HEK293 (cell line): ENCODE measurements around the gene HDAC7.

Experiments used
- CTCF ChIA-PET: fragments of 350-600 bp; formaldehyde crosslinking; extraction: SDS; loops from one replicate; lab custom pipeline; 2021; ENCODE audit warnings: antibody characterized with exemption; lab: Yijun Ruan, JAX
- POLR2A ChIA-PET: fragments of 300-600 bp; formaldehyde crosslinking; extraction: SDS; loops from one replicate; lab custom pipeline; 2020; ENCODE audit warnings: antibody characterized with exemption, inconsistent platforms; lab: Yijun Ruan, JAX
- H3K27ac ChIP-seq: fragments of 200-500 bp; sonication (Bioruptor generic); 2 replicates; pipeline ENCODE4 v1.5.1; 2014; ENCODE audit warnings: low read depth, low read length, control low read depth, inconsistent platforms; ENCODE audit errors: extremely low read depth
- H3K36me3 ChIP-seq, 2 experiments: fragments of 200-500 bp in 1 of 2; sonication (Bioruptor generic) in 1 of 2; 1 replicate in 1 of 2; 2 replicates in 1 of 2; pipeline ENCODE4 v1.5.1; 2014 to 2017; ENCODE audit warnings: inconsistent platforms in 2 of 2, low read length in 2 of 2; ENCODE audit not compliant: control insufficient read depth in 2 of 2, insufficient read depth in 1 of 2
- H3K4me1 ChIP-seq: fragments of 200-500 bp; sonication (Bioruptor generic); 2 replicates; pipeline ENCODE4 v1.5.1; 2014; ENCODE audit warnings: mild to moderate bottlenecking, low read length, inconsistent platforms; ENCODE audit not compliant: control insufficient read depth, insufficient read depth
- H3K4me3 ChIP-seq: 2 replicates; pipeline ENCODE4 v1.5.1; 2011; ENCODE audit warnings: low read depth, mild to moderate bottlenecking, control low read depth, low read length, moderate library complexity
- H3K9me3 ChIP-seq: fragments of 200-500 bp; sonication (Bioruptor generic); 2 replicates; pipeline ENCODE4 v1.5.1; 2014; ENCODE audit warnings: low read depth, low read length, inconsistent platforms; ENCODE audit not compliant: control insufficient read depth, insufficient read depth
- EGR2 ChIP-seq: fragments of 450-650 bp; formaldehyde crosslinking; IDR thresholded peaks from 2 replicates; pipeline ENCODE4 v1.5.1; 2016; ENCODE audit warnings: low read depth, missing biosample characterization, missing genetic modification characterization
- GLIS1 ChIP-seq: fragments of 450-650 bp; formaldehyde crosslinking; IDR thresholded peaks from 2 replicates; pipeline ENCODE4 v1.5.1; 2016; ENCODE audit warnings: missing biosample characterization, missing genetic modification characterization
- GLIS2 ChIP-seq: fragments of 450-650 bp; formaldehyde crosslinking; IDR thresholded peaks from 2 replicates; pipeline ENCODE4 v1.5.1; 2016; ENCODE audit warnings: missing biosample characterization, missing genetic modification characterization
- HOXD13 ChIP-seq: sonication (generic); formaldehyde crosslinking; IDR thresholded peaks from 2 replicates; pipeline ENCODE4 v1.8.0; 2022; ENCODE audit warnings: missing genetic modification reagents, borderline replicate concordance
- KLF9 ChIP-seq: fragments of 450-650 bp; formaldehyde crosslinking; IDR thresholded peaks from 2 replicates; pipeline ENCODE4 v1.5.1; 2016; ENCODE audit warnings: missing biosample characterization, missing genetic modification characterization, low read depth
- SP7 ChIP-seq: fragments of 450-650 bp; formaldehyde crosslinking; IDR thresholded peaks from 2 replicates; pipeline ENCODE4 v1.5.1; 2016; ENCODE audit warnings: missing biosample characterization, missing genetic modification characterization
- ZFHX2 ChIP-seq: fragments of 450-650 bp; formaldehyde crosslinking; conservative IDR thresholded peaks from 2 replicates; pipeline ENCODE4 v1.5.1; 2016; ENCODE audit warnings: missing biosample characterization, missing genetic modification characterization
- ZFP3 ChIP-seq: fragments of 450-650 bp; formaldehyde crosslinking; IDR thresholded peaks from 2 replicates; pipeline ENCODE4 v1.5.1; 2016; ENCODE audit warnings: low read depth, missing biosample characterization, missing genetic modification characterization
- ZFP41 ChIP-seq: fragments of 450-650 bp; formaldehyde crosslinking; IDR thresholded peaks from 2 replicates; pipeline ENCODE4 v1.5.1; 2016; ENCODE audit warnings: missing biosample characterization, missing genetic modification characterization, borderline replicate concordance
- ZNF266 ChIP-seq: fragments of 450-650 bp; formaldehyde crosslinking; IDR thresholded peaks from 2 replicates; pipeline ENCODE4 v1.5.1; 2016; ENCODE audit warnings: missing biosample characterization, missing genetic modification characterization, low read depth
- ZNF350 ChIP-seq: fragments of 450-650 bp; formaldehyde crosslinking; IDR thresholded peaks from 2 replicates; pipeline ENCODE4 v1.5.0; 2017; ENCODE audit warnings: missing biosample characterization, mild to moderate bottlenecking, missing genetic modification characterization
- ZNF48 ChIP-seq: fragments of 450-650 bp; formaldehyde crosslinking; IDR thresholded peaks from 2 replicates; pipeline ENCODE4 v1.5.1; 2016; ENCODE audit warnings: missing biosample characterization, missing genetic modification characterization
- ZNF585B ChIP-seq: fragments of 450-650 bp; formaldehyde crosslinking; IDR thresholded peaks from 2 replicates; pipeline ENCODE4 v1.5.1; 2016; ENCODE audit warnings: missing biosample characterization, missing genetic modification characterization
- ZNF658 ChIP-seq: fragments of 450-650 bp; formaldehyde crosslinking; IDR thresholded peaks from 2 replicates; pipeline ENCODE4; 2016; ENCODE audit warnings: missing biosample characterization, missing genetic modification characterization
- ZNF664 ChIP-seq: fragments of 450-650 bp; formaldehyde crosslinking; IDR thresholded peaks from 2 replicates; pipeline ENCODE4 v1.5.1; 2016; ENCODE audit warnings: missing biosample characterization, missing genetic modification characterization
- TF ChIP-seq, protein P1 (sequence below): fragments of 450-650 bp; formaldehyde crosslinking; IDR thresholded peaks from 2 replicates; pipeline ENCODE4 v1.5.1; 2016; ENCODE audit warnings: missing biosample characterization, missing genetic modification characterization
- TF ChIP-seq, protein P2 (sequence below): fragments of 450-650 bp; formaldehyde crosslinking; IDR thresholded peaks from 2 replicates; pipeline ENCODE4 v1.5.0; 2017; ENCODE audit warnings: missing biosample characterization, missing genetic modification characterization, borderline replicate concordance
- TF ChIP-seq, protein P3 (sequence below): fragments of 450-650 bp; formaldehyde crosslinking; IDR thresholded peaks from 2 replicates; pipeline ENCODE4 v1.5.1; 2016; ENCODE audit warnings: missing biosample characterization, missing genetic modification characterization, borderline replicate concordance
- TF ChIP-seq, protein P4 (sequence below): fragments of 450-650 bp; formaldehyde crosslinking; IDR thresholded peaks from 2 replicates; pipeline ENCODE4 v1.5.1; 2017; ENCODE audit warnings: missing biosample characterization, missing genetic modification characterization
- TF ChIP-seq, protein P5 (sequence below): fragments of 450-650 bp; formaldehyde crosslinking; IDR thresholded peaks from 2 replicates; pipeline ENCODE4; 2016; ENCODE audit warnings: missing biosample characterization, missing genetic modification characterization

HDAC7 gene

DNA sequence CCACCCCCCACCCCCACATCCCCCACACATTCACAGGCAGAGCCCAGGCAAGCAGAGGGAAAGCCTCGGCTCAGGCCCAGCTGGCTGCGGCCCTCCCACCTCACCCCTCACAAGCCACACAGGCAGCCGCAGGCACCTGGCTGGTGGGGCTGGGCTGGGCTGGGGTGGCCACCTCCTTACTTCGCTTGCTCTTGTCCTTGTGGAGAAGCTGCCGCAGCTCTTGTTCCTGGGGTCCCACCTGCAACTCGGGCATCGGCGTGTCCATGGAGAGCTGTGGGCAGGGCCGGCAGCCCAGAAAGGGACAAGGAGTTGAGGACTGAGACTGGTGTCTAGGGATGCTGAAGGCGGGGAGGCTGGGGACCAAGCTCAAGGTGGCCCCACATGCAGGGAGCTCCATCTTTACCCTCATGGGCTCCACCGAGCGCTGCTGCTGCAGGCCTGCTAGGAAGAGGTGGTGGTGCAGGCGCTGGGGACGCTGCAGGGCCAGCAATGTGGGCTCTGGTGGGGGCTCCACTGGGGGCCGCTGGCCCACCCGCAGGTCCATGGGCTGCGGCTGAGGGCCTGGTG, 21.2 kb downstream of the HDAC7 start:
- POLR2A ChIA-PET = interaction anchor here (0.9 kb wide), 1 partner anchor 31 kb away, joined by 4 read pairs; no protein-coding TSS in a partner anchor
- H3K4me3 ChIP-seq = no peak overlapping the region
- H3K4me1 ChIP-seq = no peaks in the 10 kb centered on the region
- H3K36me3 ChIP-seq = peaks cover 0 to 51% of the 10 kb centered on the region in 2 experiments; a peak in 2 of 3 replicates
- no peaks in the 10 kb centered on the region for H3K9me3 ChIP-seq
- CTCF ChIA-PET = interaction anchor here (1.1 to 14.1 kb wide), 4 partner anchors 9 to 57 kb away, joined by 3 to 234 read pairs (median 6); no protein-coding TSS in a partner anchor
- no peak overlapping the region for H3K27ac ChIP-seq
- TF ChIP-seq SP7 (no peak), ZFHX2 (tag by site-specific recombination) (peak; percentile 46), EGR2 (tag by site-specific recombination) (peak; percentile 69), ZNF658 (no peak), ZNF266 (tag by site-specific recombination) (no peak), GLIS2 (0 out of 2 replicates have a peak, but pooled peaks have one; percentile 16)

DNA sequence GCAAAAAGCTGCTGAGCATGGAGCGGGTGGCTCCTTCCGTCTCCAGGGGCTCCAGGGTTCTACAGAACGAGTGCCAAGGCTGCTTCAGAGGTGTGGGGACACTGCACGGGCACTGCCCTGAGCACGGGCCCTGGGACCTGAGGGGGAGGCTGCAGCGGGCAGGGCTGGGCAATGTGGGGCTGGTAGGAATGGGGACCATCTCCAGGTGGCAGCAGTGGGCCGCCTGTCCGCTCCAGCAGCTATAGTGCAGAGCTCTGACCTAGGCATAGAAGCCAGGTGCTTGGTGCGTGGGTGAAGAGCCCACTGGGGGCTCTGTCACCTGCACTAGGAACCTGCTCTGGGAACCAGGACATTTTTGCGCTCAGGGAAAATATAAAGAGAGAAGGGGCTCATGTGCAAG, 22.3 kb downstream of the HDAC7 start:
- no peak overlapping the region for H3K27ac ChIP-seq
- no peak overlapping the region for H3K4me3 ChIP-seq
- CTCF ChIA-PET = interaction anchor here (0.5 to 14.1 kb wide), 12 partner anchors 10 to 429 kb away, joined by 3 to 234 read pairs (median 4); no protein-coding TSS in a partner anchor
- POLR2A ChIA-PET = interaction anchor here (0.7 to 1.1 kb wide), 2 partner anchors 22 to 41 kb away, joined by 3 read pairs; partner anchors contain the start of gene HDAC7
- TF ChIP-seq, protein P1, sequence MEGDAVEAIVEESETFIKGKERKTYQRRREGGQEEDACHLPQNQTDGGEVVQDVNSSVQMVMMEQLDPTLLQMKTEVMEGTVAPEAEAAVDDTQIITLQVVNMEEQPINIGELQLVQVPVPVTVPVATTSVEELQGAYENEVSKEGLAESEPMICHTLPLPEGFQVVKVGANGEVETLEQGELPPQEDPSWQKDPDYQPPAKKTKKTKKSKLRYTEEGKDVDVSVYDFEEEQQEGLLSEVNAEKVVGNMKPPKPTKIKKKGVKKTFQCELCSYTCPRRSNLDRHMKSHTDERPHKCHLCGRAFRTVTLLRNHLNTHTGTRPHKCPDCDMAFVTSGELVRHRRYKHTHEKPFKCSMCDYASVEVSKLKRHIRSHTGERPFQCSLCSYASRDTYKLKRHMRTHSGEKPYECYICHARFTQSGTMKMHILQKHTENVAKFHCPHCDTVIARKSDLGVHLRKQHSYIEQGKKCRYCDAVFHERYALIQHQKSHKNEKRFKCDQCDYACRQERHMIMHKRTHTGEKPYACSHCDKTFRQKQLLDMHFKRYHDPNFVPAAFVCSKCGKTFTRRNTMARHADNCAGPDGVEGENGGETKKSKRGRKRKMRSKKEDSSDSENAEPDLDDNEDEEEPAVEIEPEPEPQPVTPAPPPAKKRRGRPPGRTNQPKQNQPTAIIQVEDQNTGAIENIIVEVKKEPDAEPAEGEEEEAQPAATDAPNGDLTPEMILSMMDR (tag by site-specific recombination) = peak; percentile 59
- no peak for TF ChIP-seq ZFP3
- no peak for TF ChIP-seq ZFP41
- TF ChIP-seq ZNF350 (tag by site-specific recombination) = no peak
- TF ChIP-seq, protein P2, sequence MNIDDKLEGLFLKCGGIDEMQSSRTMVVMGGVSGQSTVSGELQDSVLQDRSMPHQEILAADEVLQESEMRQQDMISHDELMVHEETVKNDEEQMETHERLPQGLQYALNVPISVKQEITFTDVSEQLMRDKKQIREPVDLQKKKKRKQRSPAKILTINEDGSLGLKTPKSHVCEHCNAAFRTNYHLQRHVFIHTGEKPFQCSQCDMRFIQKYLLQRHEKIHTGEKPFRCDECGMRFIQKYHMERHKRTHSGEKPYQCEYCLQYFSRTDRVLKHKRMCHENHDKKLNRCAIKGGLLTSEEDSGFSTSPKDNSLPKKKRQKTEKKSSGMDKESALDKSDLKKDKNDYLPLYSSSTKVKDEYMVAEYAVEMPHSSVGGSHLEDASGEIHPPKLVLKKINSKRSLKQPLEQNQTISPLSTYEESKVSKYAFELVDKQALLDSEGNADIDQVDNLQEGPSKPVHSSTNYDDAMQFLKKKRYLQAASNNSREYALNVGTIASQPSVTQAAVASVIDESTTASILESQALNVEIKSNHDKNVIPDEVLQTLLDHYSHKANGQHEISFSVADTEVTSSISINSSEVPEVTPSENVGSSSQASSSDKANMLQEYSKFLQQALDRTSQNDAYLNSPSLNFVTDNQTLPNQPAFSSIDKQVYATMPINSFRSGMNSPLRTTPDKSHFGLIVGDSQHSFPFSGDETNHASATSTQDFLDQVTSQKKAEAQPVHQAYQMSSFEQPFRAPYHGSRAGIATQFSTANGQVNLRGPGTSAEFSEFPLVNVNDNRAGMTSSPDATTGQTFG = no peak
- no peaks in the 10 kb centered on the region for H3K4me1 ChIP-seq
- peaks cover 0 to 57% of the 10 kb centered on the region in 2 experiments; a peak in 2 of 3 replicates for H3K36me3 ChIP-seq
- H3K9me3 ChIP-seq = no peaks in the 10 kb centered on the region

DNA sequence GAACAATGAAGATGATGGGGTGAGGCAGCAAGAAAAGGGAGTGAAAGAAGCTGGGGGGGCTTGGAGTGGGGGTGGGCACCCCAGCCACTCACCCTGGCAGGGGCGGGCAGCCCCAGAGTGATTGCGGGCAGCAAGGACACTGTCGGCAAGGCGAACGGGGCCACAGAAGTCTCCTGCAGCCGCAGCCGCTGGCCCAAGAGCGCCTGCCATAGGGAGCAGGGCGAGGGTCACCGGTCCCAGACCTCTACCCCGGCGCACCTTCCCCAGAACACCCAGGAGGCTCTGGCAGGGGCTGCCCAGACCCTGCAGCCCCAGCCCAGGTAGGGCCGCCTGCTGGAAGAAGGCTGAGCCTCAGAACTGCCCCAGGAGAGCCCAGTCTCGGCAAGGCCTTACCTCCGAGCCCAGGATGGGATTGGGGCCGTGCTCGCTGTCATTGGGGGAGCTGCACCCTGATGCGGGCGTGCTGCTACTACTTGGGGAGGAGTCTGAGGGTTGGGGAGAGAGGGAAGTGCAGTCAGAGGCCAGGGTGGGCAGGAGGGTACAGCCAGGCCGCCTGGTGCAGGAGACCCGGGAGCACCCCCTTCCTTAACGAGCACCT, 23.8 kb downstream of the HDAC7 start:
- H3K27ac ChIP-seq = no peak overlapping the region
- ChIA-PET CTCF (interaction anchor here (0.7 to 14.1 kb wide), 3 partner anchors 23 to 175 kb away, joined by 5 to 234 read pairs (median 6); no protein-coding TSS in a partner anchor), POLR2A (no interaction called here)
- H3K9me3 ChIP-seq = no peaks in the 10 kb centered on the region
- peaks cover 0 to 70% of the 10 kb centered on the region in 2 experiments; a peak in 2 of 3 replicates for H3K36me3 ChIP-seq
- H3K4me3 ChIP-seq = no peak overlapping the region
- H3K4me1 ChIP-seq = no peaks in the 10 kb centered on the region
- TF ChIP-seq ZNF585B (tag by site-specific recombination) (no peak), HOXD13 (CRISPR knock-in tag) (no peak), GLIS1 (tag by site-specific recombination) (no peak), KLF9 (tag by site-specific recombination) (no peak), ZNF48 (no peak), ZNF664 (tag by site-specific recombination) (no peak), ZNF350 (tag by site-specific recombination) (no peak)
- TF ChIP-seq, protein P3, sequence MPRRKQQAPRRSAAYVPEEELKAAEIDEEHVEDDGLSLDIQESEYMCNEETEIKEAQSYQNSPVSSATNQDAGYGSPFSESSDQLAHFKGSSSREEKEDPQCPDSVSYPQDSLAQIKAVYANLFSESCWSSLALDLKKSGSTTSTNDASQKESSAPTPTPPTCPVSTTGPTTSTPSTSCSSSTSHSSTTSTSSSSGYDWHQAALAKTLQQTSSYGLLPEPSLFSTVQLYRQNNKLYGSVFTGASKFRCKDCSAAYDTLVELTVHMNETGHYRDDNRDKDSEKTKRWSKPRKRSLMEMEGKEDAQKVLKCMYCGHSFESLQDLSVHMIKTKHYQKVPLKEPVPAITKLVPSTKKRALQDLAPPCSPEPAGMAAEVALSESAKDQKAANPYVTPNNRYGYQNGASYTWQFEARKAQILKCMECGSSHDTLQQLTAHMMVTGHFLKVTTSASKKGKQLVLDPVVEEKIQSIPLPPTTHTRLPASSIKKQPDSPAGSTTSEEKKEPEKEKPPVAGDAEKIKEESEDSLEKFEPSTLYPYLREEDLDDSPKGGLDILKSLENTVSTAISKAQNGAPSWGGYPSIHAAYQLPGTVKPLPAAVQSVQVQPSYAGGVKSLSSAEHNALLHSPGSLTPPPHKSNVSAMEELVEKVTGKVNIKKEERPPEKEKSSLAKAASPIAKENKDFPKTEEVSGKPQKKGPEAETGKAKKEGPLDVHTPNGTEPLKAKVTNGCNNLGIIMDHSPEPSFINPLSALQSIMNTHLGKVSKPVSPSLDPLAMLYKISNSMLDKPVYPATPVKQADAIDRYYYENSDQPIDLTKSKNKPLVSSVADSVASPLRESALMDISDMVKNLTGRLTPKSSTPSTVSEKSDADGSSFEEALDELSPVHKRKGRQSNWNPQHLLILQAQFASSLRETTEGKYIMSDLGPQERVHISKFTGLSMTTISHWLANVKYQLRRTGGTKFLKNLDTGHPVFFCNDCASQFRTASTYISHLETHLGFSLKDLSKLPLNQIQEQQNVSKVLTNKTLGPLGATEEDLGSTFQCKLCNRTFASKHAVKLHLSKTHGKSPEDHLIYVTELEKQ = no peak
- TF ChIP-seq, protein P4, sequence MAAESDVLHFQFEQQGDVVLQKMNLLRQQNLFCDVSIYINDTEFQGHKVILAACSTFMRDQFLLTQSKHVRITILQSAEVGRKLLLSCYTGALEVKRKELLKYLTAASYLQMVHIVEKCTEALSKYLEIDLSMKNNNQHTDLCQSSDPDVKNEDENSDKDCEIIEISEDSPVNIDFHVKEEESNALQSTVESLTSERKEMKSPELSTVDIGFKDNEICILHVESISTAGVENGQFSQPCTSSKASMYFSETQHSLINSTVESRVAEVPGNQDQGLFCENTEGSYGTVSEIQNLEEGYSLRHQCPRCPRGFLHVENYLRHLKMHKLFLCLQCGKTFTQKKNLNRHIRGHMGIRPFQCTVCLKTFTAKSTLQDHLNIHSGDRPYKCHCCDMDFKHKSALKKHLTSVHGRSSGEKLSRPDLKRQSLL (tag by site-specific recombination) = no peak
- TF ChIP-seq, protein P5, sequence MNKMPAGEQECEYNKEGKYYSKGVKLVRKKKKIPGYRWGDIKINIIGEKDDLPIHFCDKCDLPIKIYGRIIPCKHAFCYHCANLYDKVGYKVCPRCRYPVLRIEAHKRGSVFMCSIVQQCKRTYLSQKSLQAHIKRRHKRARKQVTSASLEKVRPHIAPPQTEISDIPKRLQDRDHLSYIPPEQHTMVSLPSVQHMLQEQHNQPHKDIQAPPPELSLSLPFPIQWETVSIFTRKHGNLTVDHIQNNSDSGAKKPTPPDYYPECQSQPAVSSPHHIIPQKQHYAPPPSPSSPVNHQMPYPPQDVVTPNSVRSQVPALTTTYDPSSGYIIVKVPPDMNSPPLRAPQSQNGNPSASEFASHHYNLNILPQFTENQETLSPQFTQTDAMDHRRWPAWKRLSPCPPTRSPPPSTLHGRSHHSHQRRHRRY = no peak
